SW480 (cell line): ENCODE results near the gene GAST.
A peak's percentile ranks its signal among the peaks of the same experiment; 100 is the strongest.
"Not testable (repeated sequence)": the region's sequence is repeated elsewhere in the genome, so short reads cannot be mapped to it uniquely, and the experiment has no call there.

Experiments
- DNase-seq: peaks from one replicate; pipeline ENCODE4 v3.0.0-alpha.2; 2016; ENCODE audit warnings: low spot score

GAST gene, protein sequence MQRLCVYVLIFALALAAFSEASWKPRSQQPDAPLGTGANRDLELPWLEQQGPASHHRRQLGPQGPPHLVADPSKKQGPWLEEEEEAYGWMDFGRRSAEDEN

DNA sequence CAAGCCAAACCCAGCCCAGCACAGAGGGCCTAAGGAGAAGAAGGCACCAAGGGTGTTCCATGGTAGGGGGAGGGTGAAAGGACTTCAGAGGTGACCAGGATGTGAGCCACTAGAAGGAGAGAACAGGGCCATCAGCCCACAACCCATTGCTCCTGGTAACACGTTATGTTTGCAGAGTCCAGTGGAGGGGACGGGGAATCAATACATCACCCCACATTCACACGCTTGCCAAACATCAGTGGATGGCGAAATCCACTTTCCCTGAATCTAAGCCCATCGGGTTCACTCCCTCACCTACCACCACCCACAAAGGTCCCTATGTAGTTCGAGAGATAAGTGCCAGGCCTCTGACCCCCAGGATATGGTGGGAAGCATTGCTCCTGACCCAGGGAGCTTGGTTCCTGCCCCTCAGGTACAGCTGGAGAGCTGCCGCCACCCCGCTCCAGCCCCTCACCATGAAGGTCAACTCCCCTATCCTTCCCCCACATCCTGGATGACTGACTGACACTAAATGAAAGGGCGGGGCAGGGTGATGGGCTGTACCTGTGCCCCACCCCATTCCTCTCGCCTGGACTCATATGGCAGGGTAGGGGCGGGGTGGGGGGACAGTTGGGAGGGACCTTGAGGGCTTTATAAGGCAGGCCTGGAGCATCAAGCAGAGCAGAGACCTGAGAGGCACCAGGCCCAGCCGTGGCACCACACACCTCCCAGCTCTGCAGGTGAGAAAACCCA is at the start of gene GAST:
TSS of gene GAST (plus strand) at position 663 of the 732 bp plus-strand sequence. CDS start 3,106 bp downstream, outside the sequence.
- DNase-seq = peak; percentile 71

DNA sequence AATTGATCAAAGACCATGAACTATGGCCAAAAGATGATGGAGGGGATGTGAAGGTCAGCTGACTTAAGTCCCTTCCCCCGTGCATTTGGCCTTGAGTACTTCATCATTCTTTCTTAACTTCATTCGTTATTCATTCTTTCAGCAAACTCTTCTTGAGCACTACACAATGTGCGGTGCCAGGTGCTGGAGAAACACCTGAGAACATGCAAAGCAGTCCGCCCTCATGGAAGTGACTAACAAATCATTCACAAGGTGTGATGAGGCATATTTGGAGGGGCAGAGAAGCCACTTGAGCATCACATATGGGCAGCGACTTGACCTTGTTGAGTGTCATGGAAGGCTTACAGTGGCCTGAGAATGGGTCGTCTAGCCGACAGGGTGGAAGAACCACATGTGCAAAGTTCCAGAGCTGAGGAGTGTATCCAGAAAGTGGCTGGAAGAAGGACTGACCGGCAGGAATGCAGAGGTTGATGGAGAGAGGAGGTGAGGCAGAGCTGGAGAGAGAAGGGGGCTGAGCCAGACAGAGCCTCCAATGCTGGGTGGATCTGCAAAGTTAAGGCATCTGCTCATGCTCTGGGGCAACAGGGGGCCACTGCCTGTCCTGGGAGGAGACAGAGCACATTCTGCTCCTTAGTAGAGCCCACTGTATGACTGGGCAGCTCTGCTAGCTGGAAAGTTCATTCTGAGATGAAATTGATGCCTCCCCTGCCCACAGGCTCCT is 48.5 kb upstream of the GAST start:
- no peak for DNase-seq

DNA sequence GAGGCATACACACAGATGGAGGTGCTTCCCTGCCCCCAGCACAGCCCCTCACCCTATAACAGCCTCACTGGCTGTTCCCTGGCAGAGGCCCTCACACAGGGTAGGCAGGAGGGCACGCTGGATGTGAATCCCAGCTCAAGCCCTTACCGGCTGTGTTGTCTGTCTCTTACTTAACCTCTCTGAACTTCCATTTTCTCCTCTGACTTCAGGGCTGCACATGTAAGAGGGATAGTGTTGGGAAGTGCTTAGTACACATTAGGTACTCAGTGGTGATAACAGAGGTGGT is 48.0 kb upstream of the GAST start:
- DNase-seq = no peak

DNA sequence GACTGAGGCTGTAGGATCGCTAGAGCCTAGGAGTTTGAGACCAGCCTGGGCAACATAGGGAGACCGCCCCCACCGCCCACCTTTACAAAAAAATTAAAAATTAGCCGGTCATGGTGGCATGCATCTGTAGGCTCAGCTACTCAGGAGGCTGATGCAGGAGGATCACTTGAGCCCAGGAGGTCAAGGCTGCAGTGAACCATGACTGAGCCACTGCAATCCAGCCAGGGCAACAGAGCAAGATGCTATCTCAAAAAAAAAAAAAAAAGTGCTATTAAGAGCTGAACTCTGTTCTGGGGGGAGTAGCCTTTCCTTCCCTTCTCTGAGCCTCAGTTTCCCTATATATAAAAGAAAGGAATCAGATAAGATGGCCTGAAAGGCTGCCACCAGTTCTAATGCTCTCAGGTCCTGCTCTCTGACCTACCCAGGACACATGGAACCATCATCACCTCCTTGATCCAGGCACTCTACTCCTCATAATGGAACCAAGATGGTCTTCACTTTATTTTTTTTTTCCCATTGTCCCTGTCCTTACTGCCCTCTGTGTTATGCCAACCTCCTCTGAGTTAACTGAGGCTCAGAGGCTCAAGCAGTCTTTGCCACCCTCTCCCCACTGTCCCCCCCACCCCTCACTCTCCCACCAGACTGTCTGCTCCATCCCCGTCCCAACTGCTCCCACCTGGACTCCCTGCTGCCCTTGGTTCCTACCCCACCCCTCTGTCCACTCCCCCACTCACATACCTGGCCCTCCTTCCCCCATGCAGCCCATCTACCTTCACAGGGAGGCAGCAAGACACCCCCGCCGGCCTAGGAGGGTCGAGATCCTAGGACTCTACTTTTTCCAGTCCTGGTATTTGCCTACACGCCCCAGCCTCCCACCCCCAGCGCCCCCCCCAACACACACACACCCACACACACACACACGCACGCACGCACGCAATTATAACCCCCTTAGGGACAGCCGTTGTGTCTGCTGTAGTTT is 47.3 kb upstream of the GAST start:
- no peak for DNase-seq

DNA sequence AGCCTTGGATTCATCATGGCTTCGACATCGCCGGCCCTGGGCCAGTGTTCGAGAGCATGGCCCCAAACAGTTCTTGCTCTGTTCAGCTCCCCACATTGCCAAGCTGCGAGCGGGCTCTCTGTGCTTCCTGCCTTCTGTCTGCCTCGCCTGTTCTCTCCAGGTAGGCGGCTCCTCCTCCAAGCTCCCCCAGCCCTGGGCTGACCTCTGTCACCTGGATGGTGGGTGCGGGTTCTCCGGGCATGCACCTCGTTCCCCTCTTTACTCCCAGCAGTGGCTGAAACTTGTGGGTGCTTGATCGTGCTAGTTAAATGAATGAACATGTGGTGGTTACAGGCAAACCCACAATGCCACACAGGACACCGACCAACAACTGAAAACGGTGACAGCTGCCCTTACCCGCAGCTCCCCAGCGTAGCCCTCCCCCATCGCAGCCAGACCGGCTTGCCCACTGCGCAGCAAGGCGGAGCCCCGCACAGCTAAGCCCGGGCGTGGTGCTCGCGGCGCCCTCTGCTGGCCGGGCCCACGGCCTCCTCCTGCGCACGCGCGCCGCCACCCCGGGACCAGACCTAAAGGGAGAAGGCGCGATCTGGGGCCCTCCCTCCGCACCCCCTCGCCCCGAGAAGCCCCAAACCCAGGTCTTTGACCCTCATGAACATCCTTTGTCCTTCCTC is 46.4 kb upstream of the GAST start:
- peak; percentile 81 for DNase-seq

DNA sequence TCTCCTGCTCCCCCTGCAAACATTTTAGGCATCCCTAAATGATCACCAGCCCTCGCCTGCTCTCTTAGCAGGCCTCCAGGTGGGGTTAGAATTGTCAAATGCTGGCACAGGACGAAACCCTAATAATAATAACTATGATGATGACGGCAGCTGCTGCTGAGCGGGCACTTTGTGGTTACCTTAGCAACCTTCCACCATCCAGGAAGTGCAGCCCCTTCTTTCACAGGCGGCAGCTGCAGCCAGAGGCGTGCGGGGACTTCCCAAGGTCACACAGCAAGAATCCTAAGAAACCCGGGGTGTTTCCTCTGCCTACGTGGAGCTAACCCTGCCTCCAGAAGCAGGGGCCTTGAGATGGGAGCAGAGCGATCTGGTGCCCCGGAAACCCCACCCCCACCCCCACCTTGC is 45.9 kb upstream of the GAST start:
- DNase-seq = peak; percentile 69

DNA sequence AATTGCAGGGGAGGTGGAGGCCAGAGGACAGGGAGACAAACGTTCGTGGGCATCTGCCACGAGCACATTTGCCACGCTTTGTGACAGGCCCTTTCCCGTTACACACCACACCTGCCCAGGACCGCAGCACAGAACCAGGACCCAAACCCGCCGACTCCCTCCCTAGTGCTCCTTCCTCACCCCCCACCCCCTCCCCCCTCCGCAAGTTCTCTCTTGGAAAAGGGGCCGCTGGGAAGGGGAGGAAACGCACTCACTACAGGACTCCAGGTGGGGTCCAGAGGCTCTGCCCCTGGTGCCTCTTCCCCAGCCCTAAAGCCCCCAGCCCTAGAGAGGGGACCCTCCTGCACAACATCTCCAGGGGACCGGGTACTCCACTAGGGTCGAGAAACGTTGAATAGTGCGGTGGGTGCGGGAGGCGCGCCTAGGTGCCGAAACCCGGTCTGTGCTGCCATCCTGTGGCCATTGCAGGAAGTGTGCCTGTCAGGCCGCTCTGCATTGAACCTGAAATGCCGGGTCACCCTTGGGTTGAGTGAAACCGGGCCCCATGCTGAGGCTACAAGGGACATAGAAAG is 45.3 kb upstream of the GAST start:
- peak; percentile 65 for DNase-seq

DNA sequence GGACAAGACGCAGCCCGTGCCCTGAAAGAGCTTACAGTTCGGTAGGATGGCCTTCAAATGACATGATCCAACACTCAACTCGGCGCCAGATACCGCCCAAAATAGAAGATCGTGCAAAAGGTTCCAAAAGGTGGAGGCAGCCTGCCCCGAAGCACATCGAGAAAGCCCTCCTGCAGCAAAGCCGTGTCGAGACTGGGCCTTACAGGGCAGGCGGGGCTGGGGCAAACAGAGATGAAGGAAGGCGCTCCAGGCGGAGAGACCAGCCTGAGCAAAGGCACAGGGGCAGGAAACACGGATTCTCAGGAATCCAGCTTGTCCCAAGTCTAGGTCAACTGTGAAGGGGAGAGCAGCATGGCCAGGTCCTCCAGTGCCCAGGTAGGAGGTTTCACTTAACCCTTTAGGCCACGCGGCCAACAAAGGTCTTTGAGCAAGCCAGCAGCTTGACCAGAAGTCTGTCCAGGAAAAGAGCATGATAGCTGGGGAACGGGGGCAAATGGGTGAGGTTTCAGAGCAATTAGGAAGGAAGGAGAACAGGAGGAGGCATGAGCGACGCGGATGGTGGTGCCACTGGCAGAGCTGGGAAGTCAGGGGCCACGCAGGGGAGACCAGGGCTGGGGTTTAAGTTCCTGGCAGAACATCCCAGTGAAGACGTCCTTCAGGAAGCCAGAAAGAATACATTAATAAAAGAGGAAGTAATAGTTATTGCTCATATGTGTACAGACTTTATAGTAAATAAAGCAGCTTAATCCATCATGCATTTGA is 44.7 kb upstream of the GAST start:
- DNase-seq = no peak

DNA sequence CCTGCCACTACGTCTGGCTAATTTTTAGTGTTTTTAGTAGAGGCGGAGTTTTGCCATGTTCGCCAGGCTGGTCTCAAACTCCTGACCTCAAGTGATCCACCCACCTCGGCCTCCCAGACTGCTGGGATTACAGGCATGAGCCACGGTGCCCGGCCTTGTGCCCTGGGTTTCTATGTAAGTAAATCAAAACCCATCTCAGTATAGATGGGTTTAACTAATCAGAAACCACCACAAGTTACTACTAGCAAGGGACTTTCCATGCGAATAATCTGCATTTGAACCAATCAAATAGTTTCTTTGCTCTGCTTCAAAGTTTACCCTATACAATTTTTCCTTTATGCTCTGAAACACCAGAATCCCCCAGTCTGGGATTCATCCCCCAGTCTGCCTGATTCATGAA is 40.0 kb upstream of the GAST start:
- DNase-seq = no peak

DNA sequence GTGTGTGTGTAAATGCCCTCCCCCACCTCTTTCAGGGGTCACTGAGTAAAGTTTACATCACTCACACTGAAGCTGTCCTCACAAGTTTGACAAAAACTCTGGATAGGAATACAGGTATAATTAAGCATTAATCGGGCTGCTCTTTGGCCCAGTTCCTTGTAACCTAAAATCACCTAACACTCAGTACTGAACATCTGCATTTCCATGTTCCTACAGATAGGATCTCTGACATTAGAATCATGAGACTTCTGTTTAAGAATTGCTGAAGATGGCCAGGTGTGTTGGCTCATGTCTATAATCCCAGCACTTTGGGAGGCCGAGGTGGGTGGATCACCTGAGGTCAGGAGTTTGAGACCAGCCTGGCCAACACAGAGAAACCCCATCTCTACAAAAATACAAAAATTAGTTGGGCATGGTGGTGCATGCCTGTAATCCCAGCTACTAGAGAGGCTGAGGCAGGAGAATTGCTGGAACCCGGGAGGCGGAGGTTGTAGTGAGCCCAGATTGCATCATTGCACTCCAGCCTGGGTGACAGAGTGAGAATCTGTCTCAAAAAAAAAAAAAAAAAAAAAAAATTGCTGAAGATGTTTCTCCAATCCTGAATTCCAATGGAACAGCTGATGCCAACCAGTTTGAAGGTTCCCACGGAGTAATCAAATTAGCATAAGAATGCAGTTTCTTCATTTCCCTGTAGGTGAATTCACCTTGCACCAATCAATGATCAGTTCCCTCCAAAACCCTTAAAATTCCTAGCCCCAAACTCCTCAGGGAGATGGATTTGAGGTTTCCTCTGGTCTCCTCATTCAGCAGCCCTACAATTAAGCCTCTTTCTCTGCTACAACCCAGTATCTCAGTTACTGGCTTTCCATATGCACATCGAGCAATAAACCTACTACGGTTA is 36.7 kb upstream of the GAST start:
- not testable (repeated sequence) for DNase-seq

DNA sequence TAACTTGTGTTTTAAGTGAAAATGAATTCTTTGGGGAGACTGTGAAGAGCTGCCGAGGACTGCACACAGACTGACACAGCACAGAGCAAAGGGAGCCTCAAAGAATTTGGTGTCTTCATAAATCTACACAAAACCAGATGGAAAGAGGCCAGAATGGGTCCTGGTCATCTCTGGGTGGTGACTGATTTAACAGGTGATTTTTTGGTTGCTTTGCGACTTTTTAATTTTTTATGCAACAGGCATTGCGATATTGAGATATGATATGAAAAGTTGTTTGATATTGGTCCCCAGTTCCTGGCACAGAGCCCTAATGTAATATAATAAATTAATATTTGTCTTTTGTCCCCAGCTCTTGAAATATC is 36.1 kb upstream of the GAST start:
- no peak for DNase-seq

DNA sequence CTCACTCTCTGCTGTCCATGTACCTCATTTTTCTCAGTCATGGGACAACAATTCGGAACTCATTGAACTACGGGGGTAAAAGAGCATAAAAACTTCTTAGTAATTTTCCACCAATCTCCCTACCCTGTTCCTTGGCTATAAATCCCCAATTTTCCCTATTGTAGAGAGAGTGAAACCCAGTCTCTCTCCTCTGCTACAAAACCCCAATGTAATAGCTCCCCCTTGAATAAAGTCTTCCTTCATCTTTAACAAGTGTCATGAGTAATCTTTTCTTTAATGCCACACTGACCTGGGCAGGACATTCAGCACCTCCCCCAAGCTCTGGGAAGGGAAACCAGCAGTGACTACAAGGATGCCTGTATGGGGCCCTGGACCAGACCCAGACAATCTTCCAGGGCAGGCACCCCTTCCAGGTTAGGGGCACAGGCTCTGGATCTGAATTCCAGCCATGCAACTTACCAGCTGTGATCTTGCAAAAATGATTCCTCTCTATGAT is 33.7 kb upstream of the GAST start:
- DNase-seq = peak; percentile 83

DNA sequence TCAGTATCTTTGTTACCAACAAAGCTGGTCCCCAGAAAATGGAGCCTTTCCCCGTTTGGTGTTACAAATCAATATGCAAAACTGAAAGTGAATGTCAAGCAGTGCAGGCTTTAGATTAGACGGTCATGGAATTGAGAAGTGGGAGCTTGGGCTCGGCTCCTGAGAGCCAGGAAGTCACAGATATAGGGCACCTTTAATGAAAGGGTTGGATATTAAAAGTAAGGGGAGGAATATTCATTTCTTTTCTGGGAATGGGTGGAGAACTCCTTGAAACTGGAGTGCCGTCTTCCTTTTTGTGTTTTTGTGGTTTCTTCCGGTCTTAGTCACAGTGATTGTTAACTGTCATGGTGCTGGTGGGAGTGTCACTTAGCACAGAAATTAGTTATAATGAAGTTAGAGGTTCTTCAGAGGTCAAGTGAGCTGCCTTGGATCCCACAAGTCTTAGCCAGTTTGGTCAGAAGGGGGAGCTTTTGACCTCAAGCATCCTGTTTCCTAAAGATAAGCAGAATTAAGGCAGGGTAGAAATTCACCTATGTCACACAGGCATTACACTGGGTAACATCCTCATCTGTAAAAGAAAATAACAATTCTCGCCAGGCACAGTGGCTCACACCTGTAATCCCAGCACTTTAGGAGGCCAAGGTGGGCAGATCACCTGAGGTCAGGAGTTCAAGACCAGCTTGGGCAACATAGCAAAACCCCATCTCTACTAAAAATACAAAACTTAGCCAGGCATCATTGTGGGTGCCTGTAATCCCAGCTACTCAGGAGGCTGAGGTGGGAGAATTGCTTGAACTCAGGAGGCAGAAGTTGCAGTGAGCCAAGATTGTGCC is 33.0 kb upstream of the GAST start:
- peak; percentile 86 for DNase-seq

DNA sequence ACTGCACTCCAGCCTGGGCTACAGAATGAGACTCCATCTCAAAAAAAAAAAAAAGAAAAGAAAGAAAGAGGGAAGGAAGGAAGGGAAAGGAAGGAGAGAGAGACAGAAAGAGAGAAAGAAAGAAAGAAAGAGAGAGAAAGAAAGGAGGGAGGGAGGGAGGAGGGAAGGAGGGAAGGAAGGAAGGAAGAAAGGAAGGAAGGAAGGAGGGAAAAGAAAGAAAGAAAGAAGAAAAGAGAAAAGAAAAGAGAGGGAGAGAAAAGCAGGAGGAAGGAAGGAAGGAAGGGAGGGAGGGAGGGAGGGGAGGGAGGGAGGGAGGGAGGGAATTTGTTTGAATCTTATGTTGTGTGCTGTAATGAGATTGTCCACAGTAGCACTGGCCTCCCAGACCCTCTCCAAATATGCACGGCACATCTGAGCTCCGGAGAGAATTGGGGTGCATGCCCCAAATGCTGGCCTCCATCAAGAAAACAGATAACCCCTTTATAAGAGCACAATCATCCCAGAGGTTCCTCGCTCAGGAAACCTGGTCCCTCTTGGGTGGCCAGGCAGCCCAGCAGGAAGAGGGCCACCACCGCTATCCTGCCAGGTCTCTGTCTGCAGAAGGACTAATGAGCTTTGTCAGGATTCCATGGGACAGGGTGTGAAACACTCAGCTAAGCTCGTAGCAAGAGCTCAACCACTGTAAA is 32.2 kb upstream of the GAST start:
- no peak for DNase-seq

DNA sequence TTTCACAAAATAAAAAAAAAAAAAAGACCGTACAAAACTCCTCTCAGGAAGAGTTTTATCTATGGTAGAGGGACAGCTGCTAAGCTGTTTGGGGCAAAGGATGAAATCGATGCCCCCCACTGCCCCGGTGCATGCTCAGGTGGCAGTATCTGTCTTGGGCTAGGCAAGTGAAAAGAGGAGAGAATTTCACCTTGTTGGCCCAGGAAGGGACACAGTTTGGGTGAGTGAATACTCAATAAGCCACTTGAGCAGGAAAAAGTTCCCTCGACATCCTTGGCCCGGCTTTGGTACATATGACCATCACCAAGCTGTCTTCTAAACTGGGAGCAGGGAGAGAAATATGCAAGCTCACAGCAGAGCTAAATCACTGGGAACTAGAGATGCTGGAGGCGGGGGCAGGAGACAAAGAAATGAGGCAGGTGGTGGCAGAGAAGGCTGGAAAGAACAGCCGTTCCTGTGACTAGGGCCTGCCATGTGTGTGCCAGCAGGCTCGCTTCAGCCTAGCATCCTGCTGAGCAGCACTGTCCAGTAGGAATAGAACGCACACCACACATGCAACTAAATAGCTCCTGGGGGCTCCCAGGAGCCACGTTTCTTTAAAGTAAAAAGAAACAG is 31.6 kb upstream of the GAST start:
- DNase-seq = no peak

DNA sequence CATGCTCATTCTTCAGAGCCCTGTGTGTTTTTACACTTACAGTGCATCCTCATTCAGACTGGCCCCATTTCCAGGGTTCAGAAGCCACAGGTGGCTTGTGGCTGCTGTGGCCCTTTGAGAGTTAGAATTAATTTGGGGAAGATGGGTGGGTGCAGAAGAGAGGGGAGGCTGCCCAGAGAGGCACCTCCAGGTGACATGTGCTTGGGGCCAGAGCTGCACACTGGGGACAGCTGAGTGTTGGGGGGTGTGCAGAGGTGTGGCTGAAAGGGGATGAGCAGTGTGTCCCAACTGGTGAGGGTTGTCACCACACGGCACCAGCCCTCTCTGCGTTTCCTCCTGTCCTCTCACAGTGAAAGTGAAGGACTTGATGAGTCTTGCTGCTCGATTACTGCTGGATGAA is 30.4 kb upstream of the GAST start:
- DNase-seq = no peak

DNA sequence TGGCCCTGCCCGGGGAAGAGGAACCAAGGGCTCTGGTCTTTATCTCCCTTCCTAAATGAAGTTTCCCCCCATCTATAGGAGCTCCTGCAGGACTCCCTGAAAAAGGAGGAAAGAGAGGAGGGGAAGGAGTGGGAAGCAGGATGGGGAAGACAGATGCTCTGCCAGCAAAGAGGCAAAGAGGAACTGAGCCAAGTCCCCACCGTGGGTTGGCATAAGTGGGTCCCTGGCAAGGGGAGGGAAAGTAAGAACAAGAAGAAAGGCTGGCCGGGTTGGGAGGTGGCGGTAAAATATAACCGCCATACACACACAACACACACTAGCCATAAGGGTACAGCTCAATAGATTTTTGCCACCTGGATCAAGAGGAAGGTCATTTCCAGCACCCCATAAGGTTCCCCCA is 29.5 kb upstream of the GAST start:
- no peak for DNase-seq
